SK-N-SH treated with all-trans-retinoic acid at 6 μM for 48 hours (cell line): ENCODE measurements around the gene SVOP.
"Not testable (repeated sequence)": the region's sequence is repeated elsewhere in the genome, so short reads cannot be mapped to it uniquely, and the experiment has no call there.

Experiments used
- ATAC-seq: fragments of 200-7000 bp; cut with Tn5 transposase; 3 replicates; pipeline ENCODE4 v1.9.1; 2020; ENCODE audit warnings: mild to moderate bottlenecking, moderate library complexity
- CSDC2 ChIP-seq: fragments of 250-450 bp; sonication (Bioruptor Pico); IDR thresholded peaks from 2 replicates; pipeline ENCODE4 v1.5.0; 2020; ENCODE audit warnings: mild to moderate bottlenecking, moderate library complexity
- ESRRG ChIP-seq: fragments of 250-450 bp; sonication (Bioruptor Pico); IDR thresholded peaks from 2 replicates; pipeline ENCODE4 v1.6.1; 2021; ENCODE audit warnings: mild to moderate bottlenecking
- GLIS3 ChIP-seq: fragments of 250-450 bp; sonication (Bioruptor Pico); IDR thresholded peaks from 2 replicates; pipeline ENCODE4 v1.5.0; 2020; ENCODE audit warnings: mild to moderate bottlenecking, moderate library complexity
- ISL1 ChIP-seq: fragments of 250-450 bp; sonication (Bioruptor Pico); IDR thresholded peaks from 2 replicates; pipeline ENCODE4 v2.1.2; 2022; ENCODE audit warnings: mild to moderate bottlenecking, moderate library complexity
- PPARA ChIP-seq: fragments of 250-450 bp; sonication (Bioruptor Pico); IDR thresholded peaks from 2 replicates; pipeline ENCODE4 v1.5.0; 2020; ENCODE audit warnings: mild to moderate bottlenecking, borderline replicate concordance
- TCF4 ChIP-seq: fragments of 250-450 bp; sonication (Bioruptor Pico); IDR thresholded peaks from 2 replicates; pipeline ENCODE4 v1.8.0; 2021; ENCODE audit warnings: mild to moderate bottlenecking, moderate library complexity, borderline replicate concordance
- ZC3H10 ChIP-seq: fragments of 250-450 bp; sonication (Bioruptor Pico); IDR thresholded peaks from 2 replicates; pipeline ENCODE4 v1.5.1; 2021; ENCODE audit warnings: mild to moderate bottlenecking, moderate library complexity
- ZNF565 ChIP-seq: fragments of 450-650 bp; formaldehyde crosslinking; conservative IDR thresholded peaks from 2 replicates; pipeline ENCODE4 v1.5.0; 2020; ENCODE audit warnings: low read depth, mild to moderate bottlenecking, moderate library complexity
- ZNF70 ChIP-seq: fragments of 450-650 bp; formaldehyde crosslinking; IDR thresholded peaks from 2 replicates; pipeline ENCODE4 v1.5.0; 2020; ENCODE audit warnings: mild to moderate bottlenecking, moderate library complexity
- TF ChIP-seq, protein P1 (sequence below): fragments of 250-450 bp; sonication (Bioruptor Pico); IDR thresholded peaks from 2 replicates; pipeline ENCODE4 v1.5.0; 2020; ENCODE audit warnings: mild to moderate bottlenecking, moderate library complexity
- TF ChIP-seq, protein P2 (sequence below): fragments of 250-450 bp; sonication (Bioruptor Pico); IDR thresholded peaks from 2 replicates; pipeline ENCODE4 v1.8.0; 2020; ENCODE audit warnings: mild to moderate bottlenecking, moderate library complexity, borderline replicate concordance
- TF ChIP-seq, protein P3 (sequence below): fragments of 250-450 bp; sonication (Bioruptor Pico); IDR thresholded peaks from 2 replicates; pipeline ENCODE4 v1.5.1; 2020; ENCODE audit warnings: low read depth, mild to moderate bottlenecking, moderate library complexity
- TF ChIP-seq, protein P4 (sequence below): fragments of 250-450 bp; sonication (Bioruptor Pico); IDR thresholded peaks from 2 replicates; pipeline ENCODE4 v1.5.1; 2021; ENCODE audit warnings: mild to moderate bottlenecking, moderate library complexity

Gene SVOP

DNA sequence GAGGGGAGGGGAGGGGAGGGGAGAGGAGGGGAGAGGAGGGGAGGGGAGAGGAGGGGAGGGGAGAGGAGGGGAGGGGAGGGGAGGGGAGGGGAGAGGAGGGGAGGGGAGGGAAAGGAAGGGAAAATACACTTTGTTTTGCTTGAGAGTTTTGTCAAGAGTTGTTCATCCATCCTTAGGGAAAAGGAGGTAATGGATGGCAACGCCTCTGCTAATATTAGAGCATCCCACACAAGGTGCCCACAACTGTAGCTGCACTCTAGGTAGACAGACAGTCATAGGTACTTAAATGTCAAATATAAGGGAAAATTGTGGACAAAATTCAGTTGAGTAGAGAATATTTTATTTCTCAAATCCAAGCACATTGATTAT, 161.0 kb downstream of the SVOP start:
- no peak for ATAC-seq

DNA sequence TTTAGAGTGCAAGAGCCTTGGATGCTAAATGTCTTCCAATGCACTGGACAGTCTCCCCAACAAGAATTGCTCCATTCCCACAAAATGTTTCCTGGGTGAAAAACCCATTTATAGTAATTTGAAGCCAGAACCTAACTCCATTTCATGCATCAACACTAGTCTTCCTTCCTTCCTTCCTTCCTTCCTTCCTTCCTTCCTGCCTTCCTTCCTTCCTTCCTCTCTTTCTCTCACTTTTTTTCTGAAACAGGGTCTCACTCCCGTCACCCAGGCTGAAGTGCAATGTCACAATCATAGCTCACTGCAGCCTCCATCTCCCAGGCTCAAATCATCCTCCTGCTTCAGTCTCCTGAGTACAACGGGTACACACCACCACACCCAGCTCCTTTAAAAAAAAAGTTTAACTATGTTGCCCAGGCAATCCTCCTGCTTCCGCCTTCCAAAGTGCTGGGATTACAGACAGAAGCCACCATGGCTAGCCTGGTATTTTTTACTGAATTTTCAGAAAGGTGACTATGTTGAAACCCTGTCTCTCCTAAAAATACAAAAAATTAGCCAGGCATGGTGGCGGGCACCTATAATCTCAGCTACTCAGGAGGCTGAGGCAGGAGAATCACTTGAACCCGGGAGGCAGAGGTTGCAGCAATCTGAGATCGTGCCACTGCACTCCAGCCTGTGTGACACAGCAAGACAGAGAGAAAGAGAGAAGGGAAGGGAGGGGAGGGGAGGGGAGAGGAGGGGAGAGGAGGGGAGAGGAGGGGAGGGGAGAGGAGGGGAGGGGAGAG, 161.5 kb downstream of the SVOP start:
- not testable (repeated sequence) for ATAC-seq

More for the DNA sequence above, 161.0 kb downstream of the SVOP start:
- no peak for TF ChIP-seq CSDC2
- no peak for TF ChIP-seq ZNF565 (CRISPR knock-in tag)
- no peak for TF ChIP-seq TCF4 (CRISPR knock-in tag)
- TF ChIP-seq, protein P1, sequence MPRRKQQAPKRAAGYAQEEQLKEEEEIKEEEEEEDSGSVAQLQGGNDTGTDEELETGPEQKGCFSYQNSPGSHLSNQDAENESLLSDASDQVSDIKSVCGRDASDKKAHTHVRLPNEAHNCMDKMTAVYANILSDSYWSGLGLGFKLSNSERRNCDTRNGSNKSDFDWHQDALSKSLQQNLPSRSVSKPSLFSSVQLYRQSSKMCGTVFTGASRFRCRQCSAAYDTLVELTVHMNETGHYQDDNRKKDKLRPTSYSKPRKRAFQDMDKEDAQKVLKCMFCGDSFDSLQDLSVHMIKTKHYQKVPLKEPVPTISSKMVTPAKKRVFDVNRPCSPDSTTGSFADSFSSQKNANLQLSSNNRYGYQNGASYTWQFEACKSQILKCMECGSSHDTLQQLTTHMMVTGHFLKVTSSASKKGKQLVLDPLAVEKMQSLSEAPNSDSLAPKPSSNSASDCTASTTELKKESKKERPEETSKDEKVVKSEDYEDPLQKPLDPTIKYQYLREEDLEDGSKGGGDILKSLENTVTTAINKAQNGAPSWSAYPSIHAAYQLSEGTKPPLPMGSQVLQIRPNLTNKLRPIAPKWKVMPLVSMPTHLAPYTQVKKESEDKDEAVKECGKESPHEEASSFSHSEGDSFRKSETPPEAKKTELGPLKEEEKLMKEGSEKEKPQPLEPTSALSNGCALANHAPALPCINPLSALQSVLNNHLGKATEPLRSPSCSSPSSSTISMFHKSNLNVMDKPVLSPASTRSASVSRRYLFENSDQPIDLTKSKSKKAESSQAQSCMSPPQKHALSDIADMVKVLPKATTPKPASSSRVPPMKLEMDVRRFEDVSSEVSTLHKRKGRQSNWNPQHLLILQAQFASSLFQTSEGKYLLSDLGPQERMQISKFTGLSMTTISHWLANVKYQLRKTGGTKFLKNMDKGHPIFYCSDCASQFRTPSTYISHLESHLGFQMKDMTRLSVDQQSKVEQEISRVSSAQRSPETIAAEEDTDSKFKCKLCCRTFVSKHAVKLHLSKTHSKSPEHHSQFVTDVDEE (CRISPR knock-in tag) = no peak
- TF ChIP-seq ISL1 (CRISPR knock-in tag) = no peak
- TF ChIP-seq GLIS3 (CRISPR knock-in tag) = no peak
- no peak for TF ChIP-seq ZC3H10 (CRISPR knock-in tag)
- TF ChIP-seq, protein P2, sequence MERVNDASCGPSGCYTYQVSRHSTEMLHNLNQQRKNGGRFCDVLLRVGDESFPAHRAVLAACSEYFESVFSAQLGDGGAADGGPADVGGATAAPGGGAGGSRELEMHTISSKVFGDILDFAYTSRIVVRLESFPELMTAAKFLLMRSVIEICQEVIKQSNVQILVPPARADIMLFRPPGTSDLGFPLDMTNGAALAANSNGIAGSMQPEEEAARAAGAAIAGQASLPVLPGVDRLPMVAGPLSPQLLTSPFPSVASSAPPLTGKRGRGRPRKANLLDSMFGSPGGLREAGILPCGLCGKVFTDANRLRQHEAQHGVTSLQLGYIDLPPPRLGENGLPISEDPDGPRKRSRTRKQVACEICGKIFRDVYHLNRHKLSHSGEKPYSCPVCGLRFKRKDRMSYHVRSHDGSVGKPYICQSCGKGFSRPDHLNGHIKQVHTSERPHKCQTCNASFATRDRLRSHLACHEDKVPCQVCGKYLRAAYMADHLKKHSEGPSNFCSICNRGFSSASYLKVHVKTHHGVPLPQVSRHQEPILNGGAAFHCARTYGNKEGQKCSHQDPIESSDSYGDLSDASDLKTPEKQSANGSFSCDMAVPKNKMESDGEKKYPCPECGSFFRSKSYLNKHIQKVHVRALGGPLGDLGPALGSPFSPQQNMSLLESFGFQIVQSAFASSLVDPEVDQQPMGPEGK (CRISPR knock-in tag) = no peak
- TF ChIP-seq ESRRG = no peak
- no peak for TF ChIP-seq ZNF70
- TF ChIP-seq, protein P3, sequence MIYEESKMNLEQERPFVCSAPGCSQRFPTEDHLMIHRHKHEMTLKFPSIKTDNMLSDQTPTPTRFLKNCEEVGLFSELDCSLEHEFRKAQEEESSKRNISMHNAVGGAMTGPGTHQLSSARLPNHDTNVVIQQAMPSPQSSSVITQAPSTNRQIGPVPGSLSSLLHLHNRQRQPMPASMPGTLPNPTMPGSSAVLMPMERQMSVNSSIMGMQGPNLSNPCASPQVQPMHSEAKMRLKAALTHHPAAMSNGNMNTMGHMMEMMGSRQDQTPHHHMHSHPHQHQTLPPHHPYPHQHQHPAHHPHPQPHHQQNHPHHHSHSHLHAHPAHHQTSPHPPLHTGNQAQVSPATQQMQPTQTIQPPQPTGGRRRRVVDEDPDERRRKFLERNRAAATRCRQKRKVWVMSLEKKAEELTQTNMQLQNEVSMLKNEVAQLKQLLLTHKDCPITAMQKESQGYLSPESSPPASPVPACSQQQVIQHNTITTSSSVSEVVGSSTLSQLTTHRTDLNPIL (CRISPR knock-in tag) = no peak
- TF ChIP-seq, all 23 proteins: peak for 0

DNA sequence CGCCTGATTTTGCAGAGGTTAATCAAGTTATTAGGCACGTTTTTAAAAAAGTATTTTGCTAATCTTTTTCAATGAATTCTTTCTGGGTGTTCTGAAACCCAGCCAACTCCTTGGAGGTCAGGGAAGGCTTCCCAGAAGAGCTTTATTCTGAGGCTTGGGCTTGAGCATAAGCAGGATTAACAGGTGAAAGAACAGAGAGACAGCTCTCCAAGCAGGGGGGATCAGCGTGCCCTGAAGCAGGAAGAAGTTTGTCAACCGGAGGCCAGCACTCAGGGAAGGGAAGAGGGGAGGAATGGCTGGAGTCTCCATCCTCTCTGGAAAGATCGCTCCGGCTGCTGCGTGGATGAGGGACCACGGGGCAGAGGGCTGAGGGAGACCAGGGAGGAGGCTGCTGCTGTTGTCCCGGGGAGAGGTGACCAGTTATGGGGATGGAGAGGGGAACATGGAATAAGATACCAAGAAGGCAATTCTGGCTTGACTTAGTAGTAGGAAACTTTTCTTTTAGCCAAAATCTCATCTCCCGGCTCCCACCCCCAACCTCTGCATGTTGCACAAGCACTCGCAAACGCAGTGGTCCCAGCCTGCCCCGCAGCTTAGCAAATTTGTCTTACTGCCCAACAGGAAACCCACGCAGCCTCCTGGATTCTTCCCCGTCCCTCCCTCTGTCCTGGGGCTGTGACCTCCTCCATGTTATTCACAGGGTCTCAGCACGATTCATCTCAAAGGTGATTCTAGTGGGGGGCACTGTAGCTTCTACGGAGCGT, 162.4 kb downstream of the SVOP start:
- no peak for TF ChIP-seq PPARA (CRISPR knock-in tag)
- TF ChIP-seq, protein P4, sequence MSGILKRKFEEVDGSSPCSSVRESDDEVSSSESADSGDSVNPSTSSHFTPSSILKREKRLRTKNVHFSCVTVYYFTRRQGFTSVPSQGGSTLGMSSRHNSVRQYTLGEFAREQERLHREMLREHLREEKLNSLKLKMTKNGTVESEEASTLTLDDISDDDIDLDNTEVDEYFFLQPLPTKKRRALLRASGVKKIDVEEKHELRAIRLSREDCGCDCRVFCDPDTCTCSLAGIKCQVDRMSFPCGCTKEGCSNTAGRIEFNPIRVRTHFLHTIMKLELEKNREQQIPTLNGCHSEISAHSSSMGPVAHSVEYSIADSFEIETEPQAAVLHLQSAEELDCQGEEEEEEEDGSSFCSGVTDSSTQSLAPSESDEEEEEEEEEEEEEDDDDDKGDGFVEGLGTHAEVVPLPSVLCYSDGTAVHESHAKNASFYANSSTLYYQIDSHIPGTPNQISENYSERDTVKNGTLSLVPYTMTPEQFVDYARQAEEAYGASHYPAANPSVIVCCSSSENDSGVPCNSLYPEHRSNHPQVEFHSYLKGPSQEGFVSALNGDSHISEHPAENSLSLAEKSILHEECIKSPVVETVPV = no peak
- TF ChIP-seq, protein P1 (CRISPR knock-in tag) = no peak
- ATAC-seq = no peak
